GM19452 (cell line): ENCODE measurements around the gene LRRC37B.
"Not testable (repeated sequence)": the region's sequence is repeated elsewhere in the genome, so short reads cannot be mapped to it uniquely, and the experiment has no call there.

Experiments
- ATAC-seq: cut with Tn5 transposase; IDR thresholded peaks from one replicate; pipeline ENCODE4 v1.9.1; 2021; ENCODE audit not compliant: unreplicated experiment

The LRRC37B gene

DNA sequence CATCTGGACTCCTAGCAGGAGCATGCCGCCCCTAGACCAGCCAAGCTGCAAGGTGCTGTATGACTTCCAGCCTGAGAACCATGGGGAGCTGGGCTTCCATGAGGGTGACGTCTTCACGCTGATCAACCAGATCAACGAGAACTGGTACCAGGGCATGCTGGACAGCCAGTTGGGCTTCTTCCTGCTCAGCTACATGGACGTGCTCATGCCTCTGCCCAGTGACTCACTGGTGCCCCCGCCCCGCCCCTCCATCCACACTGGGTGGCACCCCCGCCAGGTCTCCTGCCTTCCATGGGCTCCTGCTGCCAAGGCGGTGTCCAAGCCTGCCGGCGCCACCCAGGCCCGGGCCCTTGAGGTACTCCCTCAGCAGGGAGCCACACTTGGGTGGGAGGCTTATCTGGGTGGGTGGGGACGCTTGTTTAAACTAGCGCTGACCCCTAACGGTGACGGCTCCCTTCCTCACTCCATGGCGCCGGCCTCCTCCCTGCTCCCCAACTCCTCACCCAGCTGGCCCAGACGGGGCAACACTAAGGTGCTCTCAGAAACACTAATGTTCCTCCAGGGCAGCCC, 34.2 kb downstream of the LRRC37B start:
- not testable (repeated sequence) for ATAC-seq

- ATAC-seq, result not testable (repeated sequence)
Measured at GRCh38 chr17:32042266-32042665, 35.1 kb downstream of the LRRC37B start.

- ATAC-seq, result not testable (repeated sequence)
Measured at GRCh38 chr17:32045611-32046010, 38.4 kb downstream of the LRRC37B start.

DNA sequence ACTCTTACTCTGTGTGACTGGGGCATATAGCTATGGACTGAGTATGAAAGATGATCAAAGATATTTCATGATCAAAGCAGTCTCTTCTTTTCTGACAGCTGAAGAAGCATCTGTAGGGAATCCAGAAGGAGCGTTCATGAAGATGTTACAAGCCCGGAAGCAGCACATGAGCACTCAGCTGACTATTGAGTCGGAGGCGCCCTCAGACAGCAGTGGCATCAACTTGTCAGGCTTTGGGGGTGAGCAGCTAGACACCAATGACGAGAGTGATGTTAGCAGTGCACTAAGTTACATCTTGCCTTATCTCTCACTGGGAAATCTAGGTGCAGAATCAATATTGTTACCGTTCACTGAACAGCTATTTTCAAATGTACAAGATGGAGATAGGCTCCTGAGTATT, 40.5 kb downstream of the LRRC37B start:
- ATAC-seq, result not testable (repeated sequence)

DNA sequence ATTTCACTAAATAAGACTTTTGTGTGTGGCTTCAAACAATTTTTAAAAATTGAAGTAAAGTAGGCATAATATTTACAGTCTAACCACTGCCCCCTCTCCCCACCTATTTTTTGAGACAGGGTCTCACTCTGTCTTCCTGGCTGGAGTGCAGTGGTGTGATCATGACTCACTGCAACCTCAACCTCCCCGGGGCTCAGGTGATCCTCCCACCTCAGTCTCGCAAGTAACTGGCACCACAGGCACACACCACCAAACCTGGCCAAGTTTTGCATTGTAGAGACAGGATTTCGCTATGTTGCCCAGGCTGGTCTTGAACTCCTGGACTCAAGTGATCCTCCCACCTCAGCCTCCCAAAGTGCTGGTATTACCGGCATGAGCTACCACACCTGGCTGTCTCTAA, 47.8 kb downstream of the LRRC37B start:
- ATAC-seq, result not testable (repeated sequence)

GRCh38 chr17:32055425-32055824, 48.2 kb downstream of the LRRC37B start:
- not testable (repeated sequence) for ATAC-seq

- not testable (repeated sequence) for ATAC-seq
Measured at GRCh38 chr17:32056500-32056899, 49.3 kb downstream of the LRRC37B start.

GRCh38 chr17:32057460-32058105, 50.4 kb downstream of the LRRC37B start:
- not testable (repeated sequence) for ATAC-seq

DNA sequence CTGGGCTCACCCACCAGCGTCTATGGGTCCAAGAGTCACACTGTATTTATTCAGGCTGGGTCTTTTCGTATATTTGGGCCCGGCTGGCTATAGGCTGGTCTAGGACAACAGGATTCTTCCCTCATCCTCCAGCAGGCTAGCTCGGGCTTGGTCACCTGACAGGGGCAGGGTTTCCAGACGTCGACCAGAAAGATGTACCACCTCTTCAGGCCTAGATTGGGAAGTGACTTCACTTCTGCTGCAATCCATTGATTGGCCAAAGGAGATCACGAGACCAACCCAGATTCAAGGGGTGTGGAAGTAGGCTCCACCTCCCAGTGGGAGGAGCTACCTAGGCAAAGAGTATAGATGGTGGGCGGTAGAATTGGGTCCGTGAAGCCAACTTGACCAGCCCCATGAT, 53.5 kb downstream of the LRRC37B start:
- not testable (repeated sequence) for ATAC-seq

GRCh38 chr17:32061840-32062239, 54.7 kb downstream of the LRRC37B start:
- ATAC-seq, result not testable (repeated sequence)

GRCh38 chr17:32064091-32064490, 56.9 kb downstream of the LRRC37B start:
- ATAC-seq, result not testable (repeated sequence)

DNA sequence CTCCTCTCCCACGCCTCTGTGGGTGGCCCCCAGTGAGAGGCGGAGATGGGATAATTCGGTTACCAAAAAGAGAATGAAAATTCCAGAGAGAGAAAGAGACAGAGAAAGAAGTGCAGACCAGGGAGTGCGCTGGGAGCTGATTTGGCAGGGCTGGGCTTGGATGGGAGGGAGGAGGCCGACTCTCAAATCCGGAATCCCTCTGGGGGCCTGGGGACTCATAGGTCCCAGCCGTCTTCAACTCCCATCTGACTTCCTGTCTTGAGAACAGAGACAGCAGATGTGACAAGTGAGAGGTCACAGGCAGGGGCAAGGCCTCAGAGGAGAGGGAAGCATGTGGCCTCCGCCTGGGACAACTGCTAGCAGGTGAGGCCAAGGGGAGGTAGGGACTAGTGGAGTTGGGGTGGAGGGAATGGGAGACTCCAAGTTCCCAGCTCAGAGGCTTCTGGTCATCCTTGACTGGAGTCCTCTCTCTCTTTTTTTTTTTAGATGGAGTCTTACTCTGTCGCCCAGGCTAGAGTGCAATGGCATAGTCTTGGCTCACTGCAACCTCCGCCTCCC, 59.0 kb downstream of the LRRC37B start:
- ATAC-seq, result not testable (repeated sequence)

DNA sequence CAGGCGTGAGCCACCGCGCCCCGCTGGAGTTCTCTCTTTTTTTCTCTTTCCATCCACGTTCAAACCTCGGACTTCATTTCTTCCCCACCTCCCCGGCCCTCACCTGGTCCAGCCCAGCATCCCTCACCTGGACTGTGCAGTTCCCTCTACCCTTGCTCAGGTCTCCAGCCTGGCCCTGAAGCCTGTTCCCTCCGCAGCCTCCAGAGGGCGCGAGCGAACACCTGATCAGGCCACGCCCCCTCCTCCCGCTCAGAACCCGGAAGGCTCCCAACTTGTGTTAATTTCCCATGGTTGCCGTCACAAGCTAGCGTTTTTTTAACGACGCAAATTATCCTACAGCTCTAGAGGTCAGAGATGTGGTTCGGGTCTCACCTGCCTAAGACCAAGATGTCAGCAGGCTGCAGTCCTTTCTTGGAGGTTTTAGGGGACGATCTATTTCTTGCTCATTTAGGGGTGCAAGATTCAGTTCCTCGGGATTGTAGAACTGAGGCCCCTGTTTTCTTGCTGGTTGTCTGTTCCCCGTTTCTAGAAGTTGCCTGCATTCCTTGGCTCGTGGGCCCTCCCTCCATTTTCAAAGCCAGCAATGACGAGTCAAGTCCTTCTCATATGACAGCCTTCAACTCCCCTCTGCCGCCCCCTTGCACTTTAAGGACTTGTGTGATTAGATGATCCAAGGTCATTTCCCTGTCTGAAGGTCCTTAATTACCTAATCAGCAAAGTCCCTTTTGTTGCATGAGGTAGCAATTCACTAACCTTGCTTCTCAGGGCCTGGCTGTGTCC, 59.9 kb downstream of the LRRC37B start:
- ATAC-seq, result peak; percentile 67

DNA sequence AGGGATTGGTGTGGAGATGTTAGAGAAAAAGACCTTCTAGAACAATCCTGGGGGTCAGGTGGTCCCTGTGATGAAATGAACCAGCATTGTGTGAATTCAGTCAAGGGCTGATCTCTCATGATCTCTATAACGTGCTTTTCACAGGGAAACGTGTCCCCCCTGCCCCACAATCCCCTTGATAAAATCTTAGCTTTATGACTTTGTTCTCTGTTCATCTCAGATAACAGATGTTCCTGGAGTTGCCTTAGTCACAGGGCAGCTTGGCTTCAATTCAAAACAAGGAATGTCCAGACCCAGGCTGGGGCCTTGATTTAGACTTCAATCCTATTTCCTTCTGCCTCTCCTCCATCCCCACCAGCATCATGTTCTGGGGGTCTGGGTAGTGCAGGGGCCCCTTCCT, 61.9 kb downstream of the LRRC37B start:
- not testable (repeated sequence) for ATAC-seq

DNA sequence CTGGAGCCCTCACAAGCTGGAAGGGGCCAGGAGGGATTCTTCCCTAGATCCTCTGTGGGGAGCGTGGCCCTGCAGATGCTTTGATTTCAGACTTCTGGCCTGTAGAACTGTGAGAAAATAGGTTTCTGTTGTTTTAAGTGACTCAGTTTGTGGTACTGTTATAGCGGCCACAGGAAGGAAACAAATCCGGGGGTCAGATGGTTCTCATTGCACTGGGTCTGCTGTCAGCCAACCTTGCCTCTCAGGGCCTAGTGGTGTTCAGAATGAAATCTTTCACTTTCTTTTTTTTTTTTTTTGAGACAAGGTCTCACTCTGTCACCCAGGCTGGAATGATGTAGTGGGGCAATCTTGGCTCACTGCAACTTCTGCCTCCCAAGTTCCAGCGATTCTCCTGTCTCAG, 64.8 kb downstream of the LRRC37B start:
- peak; percentile 70 for ATAC-seq

- not testable (repeated sequence) for ATAC-seq
Measured at GRCh38 chr17:32073131-32073530, 65.9 kb downstream of the LRRC37B start.

DNA sequence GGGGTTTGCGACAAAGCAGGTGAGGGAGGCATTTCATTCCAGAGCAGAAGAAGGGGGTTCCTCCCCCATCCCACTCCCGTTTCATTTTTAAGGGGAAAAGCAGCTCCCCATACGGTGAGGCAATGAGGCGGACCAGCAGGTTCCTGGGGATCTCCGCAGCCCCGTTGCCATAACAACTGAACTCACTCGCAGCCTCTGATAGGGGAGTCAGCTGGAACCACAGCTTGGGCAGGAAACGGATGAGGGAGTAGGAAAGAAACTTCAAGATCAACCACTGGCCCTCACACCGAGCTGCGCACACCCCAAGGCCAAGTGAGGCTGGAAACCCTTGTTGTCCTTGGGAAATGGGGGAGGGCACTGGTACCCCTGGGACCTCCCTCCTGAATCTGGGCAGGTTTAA, 72.6 kb downstream of the LRRC37B start:
- peak; percentile 82 for ATAC-seq

DNA sequence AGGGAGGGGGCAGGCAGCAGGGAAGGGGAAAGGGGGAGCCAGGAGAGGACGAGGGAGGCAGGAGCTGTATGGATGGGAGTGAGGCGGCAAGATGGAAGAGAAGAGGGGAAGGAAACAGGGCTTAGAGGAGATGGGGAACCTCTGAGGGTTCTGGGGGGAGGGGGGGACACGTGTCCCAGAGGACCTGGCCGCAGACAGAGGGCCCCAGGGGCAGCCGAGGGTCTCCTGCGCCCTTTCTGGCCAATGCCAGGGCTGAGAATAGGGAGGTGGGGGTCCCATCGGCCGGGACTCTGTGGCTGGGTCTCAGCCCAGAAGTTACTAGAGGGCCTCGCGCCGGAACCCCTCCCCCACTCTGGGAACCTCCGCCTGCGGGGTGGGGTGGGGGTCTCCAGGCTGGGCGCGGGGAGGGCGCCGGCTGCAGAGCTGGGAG, 76.4 kb downstream of the LRRC37B start:
- not testable (repeated sequence) for ATAC-seq

- not testable (repeated sequence) for ATAC-seq
Measured at GRCh38 chr17:32084003-32084941, 77.1 kb downstream of the LRRC37B start.
